ENCODE results near the gene EDAR. TPM values are rescaled to one million over a fixed set of nuclear protein-coding genes. Genes with fewer than 3 reads are reported as not detected.

The EDAR gene
- total and polyA plus RNA-seq, 2 of the 4 experiments (the other 2 are of a cell fraction) = not detected

DNA sequence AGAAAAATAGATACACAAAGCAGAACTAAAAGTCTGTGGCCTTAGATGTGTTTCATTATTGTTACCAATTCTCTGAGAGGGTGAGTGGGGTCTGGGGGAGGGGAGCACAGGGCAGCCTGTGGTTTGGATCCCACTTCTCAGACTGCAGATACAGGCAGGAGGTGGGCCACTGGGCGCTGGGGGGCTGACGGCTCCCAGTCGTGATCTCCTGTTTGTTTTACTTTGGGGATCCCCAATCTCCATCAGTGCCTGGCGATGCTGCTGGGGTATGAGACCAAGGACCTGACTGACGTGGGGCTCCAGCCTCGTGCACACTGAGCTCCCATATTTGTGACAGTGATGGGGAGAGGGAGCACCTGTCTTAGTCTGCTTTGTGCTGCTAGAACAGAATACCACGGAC lies 54.9 kb downstream of the EDAR start:
- Histone ChIP-seq H3K79me1 (ENCODE audit: low read depth in 1 of 2, low read length in 2 of 2) (no peaks in the 10 kb centered on the region), H3K36me3 (ENCODE audit: control insufficient read depth, insufficient read depth, low read length) (no peaks in the 10 kb centered on the region), H2AK5ac (ENCODE audit: low read depth, low read length) (no peak overlapping the region), H2AFZ (replicated peaks; ENCODE audit: low read length, poor library complexity) (no peak overlapping the region), H4K20me1 (ENCODE audit: insufficient read depth, low read length) (no peaks in the 10 kb centered on the region), H3K27ac (ENCODE audit: insufficient read depth, low read length) (no peak overlapping the region), H3K4me3 (ENCODE audit: insufficient read depth, low read depth, low read length) (no peak overlapping the region), H3K56ac (ENCODE audit: extremely low read depth, insufficient read depth, low read length) (no peak overlapping the region), H4K5ac (ENCODE audit: low read depth, low read length) (no peak overlapping the region), H3K9ac (ENCODE audit: low read depth, low read length) (no peak overlapping the region), H3K23ac (ENCODE audit: low read depth, low read length) (no peak overlapping the region), H3K27me3 (ENCODE audit: control insufficient read depth, insufficient read depth, low read length) (peaks cover 85% of the 10 kb centered on the region), H3K4me2 (ENCODE audit: low read depth, low read length) (no peak overlapping the region), H2AK9ac (replicated peaks; ENCODE audit: low read depth, low read length, poor library complexity) (no peak overlapping the region), H3K9me1 (ENCODE audit: insufficient read depth, low read length) (no peaks in the 10 kb centered on the region), H2BK15ac (ENCODE audit: low read depth, low read length) (no peak overlapping the region), H4K8ac (ENCODE audit: low read depth in 2 of 2, low read length in 2 of 2) (no peak overlapping the region), H2BK120ac (ENCODE audit: low read depth, low read length) (no peak overlapping the region), H3K14ac (replicated peaks; ENCODE audit: low read depth, low read length) (no peak overlapping the region), H2BK20ac (ENCODE audit: low read depth, low read length) (no peak overlapping the region), H3K4ac (ENCODE audit: low read depth, low read length) (no peak overlapping the region), H2BK5ac (ENCODE audit: low read depth, low read length, poor library complexity, severe bottlenecking) (no peak overlapping the region), H3K9me3 (ENCODE audit: control insufficient read depth, insufficient read depth, low read length) (no peaks in the 10 kb centered on the region), H3K18ac (ENCODE audit: low read depth, low read length) (no peak overlapping the region), H4K91ac (ENCODE audit: insufficient read depth, low read depth, low read length) (no peak overlapping the region), H3K4me1 (ENCODE audit: control insufficient read depth, insufficient read depth, low read length) (no peaks in the 10 kb centered on the region)
- dilution Hi-C loops (cut with HindIII; ENCODE audit: low sequenced_read_pairs, unreplicated experiment) (no loop called here), intact Hi-C loops (cut with micrococcal nuclease) (no loop called here), in situ Hi-C loops (cut with MboI; ENCODE audit: low sequenced_read_pairs) (loop anchor here (5.0 kb wide), 1 partner anchor 568 kb away; no protein-coding TSS in a partner anchor)
- ChIA-PET CTCF (no interaction called here), POLR2A (ENCODE audit: unreplicated experiment) (no interaction called here)
- DNase-seq = no peak
- TF ChIP-seq MAFK (IDR thresholded peaks at IDR 0.05; ENCODE audit: low read depth, low read length) (no peak), NFE2L2 (IDR thresholded peaks at IDR 0.05; ENCODE audit: low read depth, low read length) (no peak), CHD1 (IDR thresholded peaks at IDR 0.05; ENCODE audit: low read depth, low read length) (no peak), BHLHE40 (IDR thresholded peaks at IDR 0.05; ENCODE audit: low read depth, low read length) (no peak), RAD21 (IDR thresholded peaks at IDR 0.05; ENCODE audit: low read length) (no peak), RFX5 (IDR thresholded peaks at IDR 0.05; ENCODE audit: low read depth, low read length) (no peak), CEBPB (IDR thresholded peaks at IDR 0.05; ENCODE audit: low read depth, low read length) (no peak), SMC3 (IDR thresholded peaks at IDR 0.05; ENCODE audit: low read depth, low read length) (no peak)
- TF ChIP-seq, protein P1, sequence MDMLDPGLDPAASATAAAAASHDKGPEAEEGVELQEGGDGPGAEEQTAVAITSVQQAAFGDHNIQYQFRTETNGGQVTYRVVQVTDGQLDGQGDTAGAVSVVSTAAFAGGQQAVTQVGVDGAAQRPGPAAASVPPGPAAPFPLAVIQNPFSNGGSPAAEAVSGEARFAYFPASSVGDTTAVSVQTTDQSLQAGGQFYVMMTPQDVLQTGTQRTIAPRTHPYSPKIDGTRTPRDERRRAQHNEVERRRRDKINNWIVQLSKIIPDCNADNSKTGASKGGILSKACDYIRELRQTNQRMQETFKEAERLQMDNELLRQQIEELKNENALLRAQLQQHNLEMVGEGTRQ (IDR thresholded peaks at IDR 0.05; ENCODE audit: low read depth, low read length) = no peak
- 70% methylated on average over 4 of the region's 7 CpGs; no CpG with 5 or more reads in 1 of the 2 experiments for WGBS, 2 experiments (ENCODE audit: extremely low coverage in 2 of 2, insufficient read length in 1 of 2)
- ATAC-seq (ENCODE audit: low read depth) = no peak
- no TSS peak for BruUV-seq (replicated peaks)

Measured in IMR-90 (cell line).